Upper lobe of left lung (tissue), 6 donors: ENCODE results near the gene LMOD3. TPM values are rescaled to one million over a fixed set of nuclear protein-coding genes. Genes with fewer than 3 reads are reported as not detected.

Experiments used
- ATAC-seq, 2 donors: fragments of 200-7000 bp; cut with Tn5 transposase; one replicate each; pipeline ENCODE4 v1.9.1; 2022; ENCODE audit warnings: mild to moderate bottlenecking in 2 of 2, moderate library complexity in 2 of 2; ENCODE audit not compliant: low FRiP score in 2 of 2
- DNase-seq, 2 donors: peaks; one replicate each; pipeline ENCODE4 v3.0.0-alpha.2; 2019 to 2020
- H3K27ac ChIP-seq, 4 donors: fragments of 200-600 bp; sonication (generic); one replicate each; pipeline ENCODE4 v1.5.1; 2016 to 2019
- H3K27me3 ChIP-seq, 4 donors: fragments of 200-600 bp; sonication (generic); one replicate each; pipeline ENCODE4 v1.5.1; 2017 to 2019
- H3K36me3 ChIP-seq, 4 donors: fragments of 200-600 bp; sonication (generic); one replicate each; pipeline ENCODE4 v1.5.1; 2016 to 2019
- H3K4me1 ChIP-seq, 4 donors: fragments of 200-600 bp; sonication (generic); one replicate each; pipeline ENCODE4 v1.5.1; 2018 to 2019
- H3K4me3 ChIP-seq, 4 donors: fragments of 200-600 bp; sonication (generic); one replicate each; pipeline ENCODE4 v1.5.1; 2017 to 2019; ENCODE audit warnings: mild to moderate bottlenecking in 2 of 4, moderate library complexity in 1 of 4
- H3K9me3 ChIP-seq, 4 donors: fragments of 200-600 bp; sonication (generic); one replicate each; pipeline ENCODE4 v1.5.1; 2018 to 2019
- CTCF ChIP-seq, 6 experiments: fragments of 450-650 bp in 4 of 6; fragments of 200-600 bp in 2 of 6; sonication (generic) in 2 of 6; IDR thresholded peaks; one replicate each; pipeline ENCODE4 v1.5.1; 2016 to 2019; ENCODE audit warnings: antibody characterized with exemption in 6 of 6
- EP300 ChIP-seq, 4 donors: sonication (generic); formaldehyde crosslinking; IDR thresholded peaks; one replicate each; pipeline ENCODE4 v1.5.1; 2017; ENCODE audit warnings: antibody characterized with exemption in 4 of 4, control low read depth in 2 of 4
- POLR2A ChIP-seq, 4 donors: fragments of 450-650 bp; IDR thresholded peaks; one replicate each; pipeline ENCODE4 v1.5.1; 2016 to 2017; ENCODE audit warnings: antibody characterized with exemption in 4 of 4, mild to moderate bottlenecking in 2 of 4
- POLR2AphosphoS5 ChIP-seq, 2 donors: sonication (generic); formaldehyde crosslinking; IDR thresholded peaks; one replicate each; pipeline ENCODE4 v1.5.1; 2017; ENCODE audit warnings: antibody characterized with exemption in 2 of 2
- WGBS, 2 donors: methylation state at CpG; one replicate each; pipeline ENCODE4 v1.1.5; 2017 to 2018; 5-methylcytosine and 5-hydroxymethylcytosine counted together
- total RNA-seq, 6 donors: library from RNA; depleted of rRNA in 4 of 6; stranded (reverse); fragments of >200 nt in 4 of 6; gene quantifications; one replicate each; pipeline versions ENCODE4 v1.1.0 to v1.2.1, GENCODE V29; 2016 to 2021
- donor health status: DM: no; HTN: no; CAD: no; lungs with moderate emphysema.
- donor health status: DM: no; HTN: yes; CAD: no; lungs with severe emphysema.

LMOD3 gene
- total RNA-seq, 6 donors from 2014 or later: 0.17 to 4.2 (median 0.40) TPM; not detected in 2

GRCh38 chr3:69085168-69085832 is 37.1 kb downstream of the LMOD3 start:
- H3K27ac ChIP-seq: peak overlapping the region; percentile 93 to 96 (median 94)
- peaks cover 65 to 80% (median 72%) of the 10 kb centered on the region in 4 donors for H3K4me1 ChIP-seq
- no peaks in the 10 kb centered on the region for H3K36me3 ChIP-seq
- H3K9me3 ChIP-seq: no peaks in the 10 kb centered on the region
- 0 to 1% methylated on average over 15 to 24 of the region's 26 CpGs for WGBS, 2 donors
- TF ChIP-seq POLR2A (IDR thresholded peaks at IDR 0.05) (no peak), POLR2AphosphoS5 (IDR thresholded peaks at IDR 0.05) (no peak), EP300 (IDR thresholded peaks at IDR 0.05) (no peak), CTCF (IDR thresholded peaks at IDR 0.05) (no peak)
- peak; percentile 29 to 74 for DNase-seq
- H3K27me3 ChIP-seq: no peaks in the 10 kb centered on the region
- peak overlapping the region; percentile 56 to 91 (median 88) for H3K4me3 ChIP-seq
- peak; percentile 48 to 63 for ATAC-seq

GRCh38 chr3:69084326-69085167 is 37.8 kb downstream of the LMOD3 start, which contains the start of gene ARL6IP5:
TSS of gene ARL6IP5 (plus strand) at chr3:69084937. CDS start at chr3:69085048, 111 bp downstream.
- H3K36me3 ChIP-seq: no peaks in the 10 kb centered on the region
- H3K4me1 ChIP-seq: peaks cover 58 to 74% (median 65%) of the 10 kb centered on the region in 4 donors
- TF ChIP-seq CTCF (IDR thresholded peaks at IDR 0.05) (no peak), POLR2A (IDR thresholded peaks at IDR 0.05) (peak in 2 of 4 donors; percentile 51 to 82), EP300 (IDR thresholded peaks at IDR 0.05) (peak in 1 of 4 donors; percentile 45), POLR2AphosphoS5 (IDR thresholded peaks at IDR 0.05) (peak; percentile 47 to 88)
- ATAC-seq: peak; percentile 89 to 92
- H3K27ac ChIP-seq: peak within 1 kb of the TSS; percentile 93 to 96 (median 94)
- DNase-seq: peak; percentile 97 to 98
- 0 to 5% methylated on average over 7 to 32 of the region's 32 CpGs for WGBS, 2 donors
- H3K4me3 ChIP-seq: peak within 1 kb of the TSS; percentile 56 to 91 (median 88)
- no peaks in the 10 kb centered on the region for H3K27me3 ChIP-seq
- no peaks in the 10 kb centered on the region for H3K9me3 ChIP-seq

- no peaks in the 10 kb centered on the region for H3K36me3 ChIP-seq
- H3K27me3 ChIP-seq: no peaks in the 10 kb centered on the region
- peak overlapping the region; percentile 61 to 96 (median 93) for H3K27ac ChIP-seq
- peak in 1 of 2 donors; percentile 84 for DNase-seq
- no peaks in the 10 kb centered on the region for H3K9me3 ChIP-seq
- peaks cover 54 to 74% (median 63%) of the 10 kb centered on the region in 4 donors for H3K4me1 ChIP-seq
- H3K4me3 ChIP-seq: no peak overlapping the region
- ATAC-seq: no peak
- TF ChIP-seq EP300 (IDR thresholded peaks at IDR 0.05) (peak in 1 of 4 donors; percentile 27), POLR2A (IDR thresholded peaks at IDR 0.05) (peak in 1 of 4 donors; percentile 29), POLR2AphosphoS5 (IDR thresholded peaks at IDR 0.05) (peak; percentile 45), CTCF (IDR thresholded peaks at IDR 0.05) (no peak)
Measured at GRCh38 chr3:69082805-69083204, 39.6 kb downstream of the LMOD3 start.

- Histone ChIP-seq H3K9me3 (no peaks in the 10 kb centered on the region), H3K4me3 (no peak overlapping the region), H3K4me1 (peaks cover 50 to 72% (median 62%) of the 10 kb centered on the region in 4 donors), H3K36me3 (no peaks in the 10 kb centered on the region), H3K27me3 (no peaks in the 10 kb centered on the region), H3K27ac (peak overlapping the region; percentile 61 to 96 (median 93))
- DNase-seq (no peak), ATAC-seq (no peak)
- TF ChIP-seq EP300 (IDR thresholded peaks at IDR 0.05) (no peak), CTCF (IDR thresholded peaks at IDR 0.05) (no peak), POLR2A (IDR thresholded peaks at IDR 0.05) (no peak), POLR2AphosphoS5 (IDR thresholded peaks at IDR 0.05) (no peak)
- WGBS, 2 donors: 39 to 66% methylated on average over 2 of the region's 2 CpGs
Measured at GRCh38 chr3:69082361-69082760, 40.0 kb downstream of the LMOD3 start.
